GM23338 (cell line): ENCODE data around the gene STK4. TPM values are rescaled to one million over a fixed set of nuclear protein-coding genes. Genes with fewer than 3 reads are reported as not detected.

Experiments used
- ATAC-seq: fragments of 200-7000 bp; cut with Tn5 transposase; 3 replicates; pipeline ENCODE4 v1.9.1; 2020
- DNase-seq: peaks from one replicate; pipeline ENCODE4 v3.0.0-alpha.2; 2015; ENCODE audit warnings: low spot score
- H2AFZ ChIP-seq: fragments of 200-600 bp; sonication (generic); 2 replicates; pipeline ENCODE4 v1.8.0; 2016; ENCODE audit warnings: antibody characterized with exemption, mild to moderate bottlenecking, moderate library complexity
- H3F3A ChIP-seq: fragments of 200-600 bp; sonication (generic); replicated peaks from 2 replicates; pipeline ENCODE4 v1.8.0; 2017; ENCODE audit warnings: antibody characterized with exemption, mixed run types, low read depth
- H3K27ac ChIP-seq: fragments of 200-600 bp; sonication (generic); 2 replicates; pipeline ENCODE4 v1.6.1; 2016; ENCODE audit warnings: low read depth
- H3K27me3 ChIP-seq: fragments of 200-600 bp; sonication (generic); 2 replicates; pipeline ENCODE4 v1.8.0; 2016; ENCODE audit warnings: mild to moderate bottlenecking, mixed run types, moderate library complexity; ENCODE audit not compliant: insufficient read depth
- H3K36me3 ChIP-seq: fragments of 200-600 bp; sonication (generic); 2 replicates; pipeline ENCODE4 v1.8.0; 2016; ENCODE audit warnings: mild to moderate bottlenecking; ENCODE audit not compliant: insufficient read depth
- H3K4me1 ChIP-seq: fragments of 200-600 bp; sonication (generic); 2 replicates; pipeline ENCODE4 v1.8.0; 2016; ENCODE audit warnings: mild to moderate bottlenecking, moderate library complexity; ENCODE audit not compliant: insufficient read depth
- H3K4me2 ChIP-seq: fragments of 200-600 bp; sonication (generic); 2 replicates; pipeline ENCODE4 v1.7.1; 2017; ENCODE audit warnings: mixed run types
- H3K4me3 ChIP-seq: fragments of 200-600 bp; sonication (generic); 2 replicates; pipeline ENCODE4 v1.6.1; 2016; ENCODE audit warnings: mixed run types
- H3K79me2 ChIP-seq: fragments of 200-600 bp; sonication (generic); replicated peaks from 2 replicates; pipeline ENCODE4 v1.8.0; 2017; ENCODE audit warnings: mild to moderate bottlenecking; ENCODE audit not compliant: insufficient read depth
- H3K9me2 ChIP-seq: fragments of 200-600 bp; sonication (generic); 2 replicates; pipeline ENCODE4 v1.8.0; 2017; ENCODE audit not compliant: insufficient read depth
- H4K20me1 ChIP-seq: fragments of 200-600 bp; sonication (generic); replicated peaks from 2 replicates; pipeline ENCODE4 v1.8.0; 2017; ENCODE audit warnings: mild to moderate bottlenecking; ENCODE audit not compliant: insufficient read depth
- H3K27ac Mint-ChIP-seq: 2 replicates; pipeline ENCODE4 v1.8.0; 2020; ENCODE audit warnings: inconsistent platforms, mild to moderate bottlenecking, moderate library complexity, mixed read lengths
- H3K27me3 Mint-ChIP-seq: 3 replicates; pipeline ENCODE4 v1.8.0; 2022; ENCODE audit warnings: low read depth, mild to moderate bottlenecking, moderate library complexity, mixed read lengths, inconsistent platforms; ENCODE audit not compliant: insufficient read depth, poor library complexity
- H3K36me3 Mint-ChIP-seq: 3 replicates; pipeline ENCODE4 v1.8.0; 2021; ENCODE audit warnings: low read depth, mild to moderate bottlenecking, inconsistent platforms, moderate library complexity, mixed read lengths
- H3K4me1 Mint-ChIP-seq: 3 replicates; pipeline ENCODE4 v1.8.0; 2020; ENCODE audit warnings: mild to moderate bottlenecking, inconsistent platforms, mixed read lengths
- H3K4me3 Mint-ChIP-seq: 3 replicates; pipeline ENCODE4 v1.8.0; 2021; ENCODE audit warnings: moderate library complexity, mild to moderate bottlenecking, inconsistent platforms, mixed read lengths
- H3K9me3 Mint-ChIP-seq: 3 replicates; pipeline ENCODE4 v1.8.0; 2020; ENCODE audit warnings: moderate library complexity, mild to moderate bottlenecking, inconsistent platforms, mixed read lengths
- CTCF ChIP-seq, 2 experiments: fragments of 200-600 bp in 1 of 2; sonication (generic) in 1 of 2; conservative IDR thresholded peaks; 2 replicates each; pipeline versions ENCODE4 v1.5.1 to v1.6.1; 2016 to 2017; ENCODE audit warnings: antibody characterized with exemption in 2 of 2, low read depth in 2 of 2, mild to moderate bottlenecking in 2 of 2, moderate library complexity in 1 of 2
- EZH2 ChIP-seq: fragments of 200-600 bp; sonication (generic); IDR thresholded peaks from one replicate; pipeline ENCODE4 v1.8.0; 2017; ENCODE audit warnings: antibody characterized with exemption, mild to moderate bottlenecking, low read depth; ENCODE audit not compliant: unreplicated experiment
- EZH2phosphoT487 ChIP-seq: fragments of 200-600 bp; sonication (generic); IDR thresholded peaks from one replicate; pipeline ENCODE4 v1.8.1; 2018; ENCODE audit warnings: antibody characterized with exemption; ENCODE audit not compliant: unreplicated experiment
- JUNB ChIP-seq: IDR thresholded peaks from one replicate; pipeline ENCODE4 v1.6.1; 2016; ENCODE audit warnings: antibody characterized with exemption; ENCODE audit not compliant: unreplicated experiment
- STAT1 ChIP-seq: IDR thresholded peaks from one replicate; pipeline ENCODE4 v1.6.1; 2016; ENCODE audit warnings: antibody characterized with exemption; ENCODE audit not compliant: unreplicated experiment
- ZNF114 ChIP-seq: fragments of 250-450 bp; sonication (Bioruptor Pico); IDR thresholded peaks from 2 replicates; pipeline ENCODE4 v1.5.0; 2020; ENCODE audit warnings: mild to moderate bottlenecking, moderate library complexity
- ZNF462 ChIP-seq: fragments of 250-450 bp; sonication (Bioruptor Pico); IDR thresholded peaks from 2 replicates; pipeline ENCODE4 v1.5.0; 2020; ENCODE audit warnings: mild to moderate bottlenecking, moderate library complexity
- polyA plus RNA-seq: library from polyadenylated mRNA; unstranded; fragments of >200 nt; fragmentation: Nextera tagmentation; extraction: Ambion mirVana; gene quantifications from 2 replicates; pipeline ENCODE4 v1.2.1, GENCODE V29; 2016
- total RNA-seq: library from RNA; depleted of rRNA; stranded (reverse); fragments of >200 nt; shearing (Covaris generic); gene quantifications from 2 replicates; pipeline ENCODE4 v1.2.3, GENCODE V29; 2014

STK4 gene
- total and polyA plus RNA-seq, 2 experiments from 2014 or later, result 37.7 to 58.7 TPM

- TF ChIP-seq ZNF462 (CRISPR knock-in tag), result no peak
- TF ChIP-seq ZNF114 (CRISPR knock-in tag), result no peak
Observed at GRCh38 chr20:45038745-45039474, 72.6 kb downstream of the STK4 start (continued).

- H3K4me1 ChIP-seq, result peaks cover 30% of the 10 kb centered on the region
- DNase-seq (no peak), ATAC-seq (no peak)
- H3F3A ChIP-seq, result no peaks in the 10 kb centered on the region
- no peaks in the 10 kb centered on the region for H3K27me3 ChIP-seq
- 0 out of 2 replicates have a peak, but pooled peaks cover 3% of the 10 kb centered on the region for H3K79me2 ChIP-seq
- no peak overlapping the region for H2AFZ ChIP-seq
- H3K4me3 ChIP-seq, result no peak overlapping the region
- Mint-ChIP-seq H3K4me1 (peaks cover 44% of the 10 kb centered on the region), H3K27ac (no peak overlapping the region), H3K36me3 (peaks cover 24% of the 10 kb centered on the region; the same call in 2 of the 3 replicates), H3K9me3 (peaks cover 7% of the 10 kb centered on the region; the same call in 2 of the 3 replicates), H3K27me3 (peaks cover 3% of the 10 kb centered on the region), H3K4me3 (no peak overlapping the region)
- H4K20me1 ChIP-seq, result no peaks in the 10 kb centered on the region
- H3K36me3 ChIP-seq, result no peaks in the 10 kb centered on the region
- no peak overlapping the region for H3K27ac ChIP-seq
- no peaks in the 10 kb centered on the region for H3K9me2 ChIP-seq
- no peak overlapping the region for H3K4me2 ChIP-seq
- no peak for TF ChIP-seq JUNB
- TF ChIP-seq STAT1, result no peak
- no peak for TF ChIP-seq EZH2phosphoT487
- TF ChIP-seq EZH2, result no peak
- TF ChIP-seq CTCF (conservative IDR thresholded peaks at IDR 0.05; ENCODE audit: low read depth in 2 of 2), result no peak
- no peak for TF ChIP-seq ZNF462 (CRISPR knock-in tag)
Observed at GRCh38 chr20:45039475-45039820, 73.1 kb downstream of the STK4 start.
